ENCODE results near the gene SKA3.
"Not testable (repeated sequence)": the region's sequence is repeated elsewhere in the genome, so short reads cannot be mapped to it uniquely, and the experiment has no call there.

SKA3 gene

GRCh38 chr13:21176215-21176981 is at the start of gene SKA3, which contains the start of gene MRPL57:
SKA3 (minus strand) TSS chr13:21176552; CDS start chr13:21176477, 75 bp downstream.
MRPL57 (plus strand) TSS chr13:21176658; CDS start chr13:21176917, 259 bp downstream.
- Histone ChIP-seq H3K4me3 (peak within 1 kb of the TSS; percentile 78), H3K36me3 (peaks cover 21% of the 10 kb centered on the region), H4K20me1 (no peaks in the 10 kb centered on the region; the same call in 1 of the 2 replicates), H3K27me3 (no peaks in the 10 kb centered on the region), H3K9ac (peak within 1 kb of the TSS; percentile 89), H3K4me2 (peak within 1 kb of the TSS; percentile 83), H3K9me3 (no peaks in the 10 kb centered on the region), H3K27ac (peak within 1 kb of the TSS; percentile 93), H3K4me1 (peaks cover 32% of the 10 kb centered on the region)
- TF ChIP-seq Cebpa-rat (IDR thresholded peaks at IDR 0.05): no peak

- no peak overlapping the region for H3K4me3 ChIP-seq
- peaks cover 31% of the 10 kb centered on the region for H3K9me3 ChIP-seq
- no peak overlapping the region for H3K9ac ChIP-seq
- no peak for TF ChIP-seq Cebpa-rat (IDR thresholded peaks at IDR 0.05)
- H3K36me3 ChIP-seq: no peaks in the 10 kb centered on the region
- H3K27ac ChIP-seq: no peak overlapping the region
- no peaks in the 10 kb centered on the region for H4K20me1 ChIP-seq
- H3K27me3 ChIP-seq: no peaks in the 10 kb centered on the region
- peaks cover 20% of the 10 kb centered on the region for H3K4me1 ChIP-seq
- H3K4me2 ChIP-seq: no peak overlapping the region
Measured at GRCh38 chr13:21225082-21225481, 48.7 kb upstream of the SKA3 start.

GRCh38 chr13:21221268-21221667 is 44.9 kb upstream of the SKA3 start:
- Histone ChIP-seq H3K9me3 (peaks cover 31% of the 10 kb centered on the region), H3K4me2 (peak overlapping the region; percentile 86; the same call in 1 of the 2 replicates), H3K27ac (peak overlapping the region; percentile 59), H3K27me3 (no peaks in the 10 kb centered on the region), H3K36me3 (no peaks in the 10 kb centered on the region), H3K4me1 (peaks cover 57% of the 10 kb centered on the region), H3K9ac (no peak overlapping the region), H4K20me1 (no peaks in the 10 kb centered on the region), H3K4me3 (peak overlapping the region; percentile 22; the same call in 1 of the 2 replicates)
- no peak for TF ChIP-seq Cebpa-rat (IDR thresholded peaks at IDR 0.05)

- peak overlapping the region; percentile 71 for H3K9ac ChIP-seq
- peak overlapping the region; percentile 86 for H3K4me2 ChIP-seq
- peak overlapping the region; percentile 92 for H3K27ac ChIP-seq
- 0 out of 2 replicates have a peak overlapping the region, but pooled peaks have one; percentile 41 for H3K4me3 ChIP-seq
- peaks cover 58% of the 10 kb centered on the region for H3K4me1 ChIP-seq
- H4K20me1 ChIP-seq, H3K27me3 ChIP-seq, H3K36me3 ChIP-seq: not testable (repeated sequence)
- H3K9me3 ChIP-seq: peaks cover 37% of the 10 kb centered on the region
Measured at GRCh38 chr13:21219716-21220115, 43.4 kb upstream of the SKA3 start.

- Histone ChIP-seq H3K9ac (peak overlapping the region; percentile 71), H3K27me3 (no peaks in the 10 kb centered on the region), H3K36me3 (no peaks in the 10 kb centered on the region), H3K9me3 (peaks cover 39% of the 10 kb centered on the region), H3K4me1 (peaks cover 58% of the 10 kb centered on the region), H4K20me1 (no peaks in the 10 kb centered on the region), H3K4me3 (peak overlapping the region; percentile 41; the same call in 1 of the 2 replicates), H3K4me2 (peak overlapping the region; percentile 86), H3K27ac (peak overlapping the region; percentile 92)
- no peak for TF ChIP-seq Cebpa-rat (IDR thresholded peaks at IDR 0.05)
Measured at GRCh38 chr13:21219036-21219381, 42.7 kb upstream of the SKA3 start.

DNA sequence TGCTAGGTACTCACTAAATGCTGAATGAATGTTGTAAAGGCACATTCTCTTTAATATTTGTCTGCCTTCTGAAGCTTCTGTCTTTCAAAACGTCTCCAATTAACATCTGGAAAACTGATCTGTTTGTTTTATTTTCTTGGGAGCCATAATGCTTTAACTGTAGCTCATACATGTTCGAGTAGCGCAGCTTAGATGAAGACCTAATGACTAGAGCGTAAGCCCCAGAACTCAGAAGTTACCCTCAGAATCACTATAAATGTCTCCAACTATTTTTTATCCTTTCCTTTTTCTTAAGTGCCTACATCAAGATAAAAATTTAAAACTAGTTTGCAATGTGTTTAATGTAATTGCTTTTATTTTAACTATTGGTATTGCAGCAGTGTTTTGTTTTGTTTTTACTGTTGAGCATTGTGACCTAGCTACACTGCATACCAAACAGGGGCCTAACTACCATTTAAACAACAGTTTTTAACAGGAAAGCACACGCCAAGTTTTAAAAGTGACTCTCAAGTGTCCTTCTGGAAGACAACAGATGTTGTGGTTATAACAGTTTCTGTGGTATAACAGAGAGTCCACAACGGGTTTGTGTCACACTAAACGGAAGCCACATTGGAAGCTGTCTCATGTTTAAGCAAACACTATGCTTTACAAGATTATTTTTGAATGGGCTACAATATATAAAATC is 42.1 kb upstream of the SKA3 start:
- H3K4me2 ChIP-seq: peak overlapping the region; percentile 86
- peaks cover 39% of the 10 kb centered on the region for H3K9me3 ChIP-seq
- H3K4me3 ChIP-seq: peak overlapping the region; percentile 41; the same call in 1 of the 2 replicates
- no peak for TF ChIP-seq Cebpa-rat (IDR thresholded peaks at IDR 0.05)
- peak overlapping the region; percentile 92 for H3K27ac ChIP-seq
- H3K4me1 ChIP-seq: peaks cover 58% of the 10 kb centered on the region
- peak overlapping the region; percentile 71 for H3K9ac ChIP-seq
- H3K36me3 ChIP-seq: no peaks in the 10 kb centered on the region
- H3K27me3 ChIP-seq: no peaks in the 10 kb centered on the region
- H4K20me1 ChIP-seq: no peaks in the 10 kb centered on the region

- Histone ChIP-seq H3K27ac (peak overlapping the region; percentile 92; the same call in 1 of the 2 replicates), H4K20me1 (no peaks in the 10 kb centered on the region), H3K9me3 (peaks cover 41% of the 10 kb centered on the region), H3K27me3 (no peaks in the 10 kb centered on the region), H3K4me3 (no peak overlapping the region), H3K4me2 (0 out of 2 replicates have a peak overlapping the region, but pooled peaks have one; percentile 86), H3K36me3 (0 out of 2 replicates have a peak, but pooled peaks cover 6% of the 10 kb centered on the region), H3K9ac (no peak overlapping the region), H3K4me1 (peaks cover 51% of the 10 kb centered on the region)
- no peak for TF ChIP-seq Cebpa-rat (IDR thresholded peaks at IDR 0.05)
Measured at GRCh38 chr13:21216332-21216731, 40.0 kb upstream of the SKA3 start.

DNA sequence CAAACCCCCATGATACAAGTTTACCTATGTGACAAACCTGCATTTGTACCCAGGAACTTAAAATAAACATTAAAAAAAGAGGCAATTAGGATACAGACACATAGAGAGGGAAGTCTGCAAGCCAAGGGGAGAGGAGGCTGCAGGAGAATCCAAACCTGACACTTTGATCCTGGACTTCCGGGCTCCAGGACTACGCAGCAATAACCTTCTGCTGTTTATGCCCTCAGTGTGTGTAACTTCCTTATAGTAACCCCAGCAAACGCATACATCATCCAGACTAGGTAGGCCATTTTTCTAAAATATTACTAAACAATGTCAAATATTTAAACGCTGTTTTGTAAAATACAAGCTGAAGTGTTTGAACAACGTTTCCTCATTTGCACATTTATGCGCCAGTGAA is 39.1 kb upstream of the SKA3 start:
- H3K9ac ChIP-seq: not testable (repeated sequence)

GRCh38 chr13:21212138-21212775 is 35.9 kb upstream of the SKA3 start:
- Histone ChIP-seq H3K4me2 (no peak overlapping the region), H3K9me3 (peaks cover 48% of the 10 kb centered on the region), H3K27me3 (no peaks in the 10 kb centered on the region), H3K4me3 (no peak overlapping the region), H4K20me1 (no peaks in the 10 kb centered on the region), H3K27ac (no peak overlapping the region), H3K4me1 (peaks cover 11% of the 10 kb centered on the region), H3K36me3 (0 out of 2 replicates have a peak, but pooled peaks cover 6% of the 10 kb centered on the region), H3K9ac (no peak overlapping the region)
- no peak for TF ChIP-seq Cebpa-rat (IDR thresholded peaks at IDR 0.05)

More for the DNA sequence above, 39.1 kb upstream of the SKA3 start:
- H3K27ac ChIP-seq, H3K4me2 ChIP-seq, H3K4me3 ChIP-seq, H3K27me3 ChIP-seq, H4K20me1 ChIP-seq, H3K36me3 ChIP-seq: not testable (repeated sequence)
- Histone ChIP-seq H3K9me3 (peaks cover 43% of the 10 kb centered on the region), H3K4me1 (peaks cover 42% of the 10 kb centered on the region)

Measured in BLaER1 (cell line).